Parathyroid adenoma (tissue), 2 donors: ENCODE data around the gene WFDC2.

Source experiments
- H2AFZ ChIP-seq: fragments of 300-600 bp; sonication (generic); one replicate; pipeline ENCODE4 v1.7.0; 2017; ENCODE audit warnings: antibody characterized with exemption, mild to moderate bottlenecking
- H3K27ac ChIP-seq: fragments of 300-600 bp; sonication (generic); one replicate; pipeline ENCODE4 v1.7.0; 2017
- H3K27me3 ChIP-seq: fragments of 300-600 bp; sonication (generic); one replicate; pipeline ENCODE4 v1.7.0; 2017; ENCODE audit warnings: low read length; ENCODE audit not compliant: control insufficient read depth, insufficient read depth
- H3K36me3 ChIP-seq: fragments of 300-600 bp; sonication (generic); one replicate; pipeline ENCODE4 v1.7.0; 2017; ENCODE audit warnings: low read length; ENCODE audit not compliant: control insufficient read depth, insufficient read depth
- H3K4me1 ChIP-seq: fragments of 300-600 bp; sonication (generic); one replicate; pipeline ENCODE4 v1.7.0; 2017; ENCODE audit warnings: control low read depth
- H3K4me2 ChIP-seq: fragments of 300-600 bp; sonication (generic); one replicate; pipeline ENCODE4 v1.7.0; 2017; ENCODE audit warnings: low read length
- H3K4me3 ChIP-seq: fragments of 300-600 bp; sonication (generic); one replicate; pipeline ENCODE4 v1.7.0; 2017; ENCODE audit warnings: low read depth, low read length
- H3K79me2 ChIP-seq: fragments of 300-600 bp; sonication (generic); one replicate; pipeline ENCODE4 v1.7.0; 2017; ENCODE audit warnings: control low read depth
- H3K9ac ChIP-seq: fragments of 300-600 bp; sonication (generic); one replicate; pipeline ENCODE4 v1.7.0; 2017; ENCODE audit warnings: mild to moderate bottlenecking
- H3K9me3 ChIP-seq: fragments of 300-600 bp; sonication (generic); one replicate; pipeline ENCODE4 v1.7.0; 2017; ENCODE audit warnings: low read length; ENCODE audit not compliant: control insufficient read depth
- TF ChIP-seq, protein P1 (sequence below): fragments of 300-600 bp; sonication (generic); IDR thresholded peaks from one replicate; pipeline ENCODE4 v1.7.0; 2017; ENCODE audit warnings: antibody characterized with exemption, mild to moderate bottlenecking
- donor health status: primary hyperparathyroidism.

WFDC2 gene

DNA sequence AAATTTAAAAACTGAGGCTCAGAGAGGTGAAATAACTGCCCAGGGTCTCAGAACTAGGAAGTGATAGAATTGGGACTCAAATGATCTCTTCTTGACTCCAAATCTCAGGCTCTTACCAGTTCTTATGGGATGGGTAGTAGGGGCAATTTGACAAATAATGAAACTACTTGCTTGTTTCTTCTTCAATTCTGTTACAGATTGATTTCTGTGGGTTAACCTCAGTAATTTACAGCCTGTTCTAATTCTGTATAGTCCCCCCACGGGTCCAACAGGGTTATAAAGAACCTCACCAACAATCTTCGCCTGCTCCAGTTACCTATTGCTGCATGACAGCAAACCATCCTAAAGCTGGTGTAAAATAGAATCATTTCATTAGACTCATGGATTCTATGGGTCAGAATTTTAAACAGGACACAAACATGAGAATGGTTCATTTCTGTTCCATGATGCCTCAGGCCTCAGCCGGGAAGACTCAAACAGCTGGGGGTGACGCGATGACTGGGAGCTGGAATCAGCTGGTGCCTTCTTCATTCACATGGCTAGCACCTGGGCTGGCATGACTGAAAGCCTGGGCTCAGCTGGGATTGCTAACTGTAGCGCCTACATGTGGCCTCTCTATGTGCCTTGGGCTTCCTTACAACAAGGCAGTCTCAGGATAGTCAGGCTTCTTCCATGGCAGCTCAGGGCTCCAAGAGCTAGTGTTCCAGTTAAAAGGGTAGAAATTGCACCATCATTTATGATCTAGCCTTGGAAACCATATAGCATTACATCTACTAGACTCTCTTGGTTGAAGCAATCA lies 6.6 kb upstream of the WFDC2 start:
- Histone ChIP-seq H3K36me3 (no peaks in the 10 kb centered on the region), H3K27me3 (no peaks in the 10 kb centered on the region), H2AFZ (no peak overlapping the region), H3K27ac (no peak overlapping the region), H3K9me3 (no peaks in the 10 kb centered on the region), H3K4me3 (no peak overlapping the region), H3K4me1 (no peaks in the 10 kb centered on the region), H3K9ac (no peak overlapping the region), H3K79me2 (no peaks in the 10 kb centered on the region), H3K4me2 (no peak overlapping the region)
- TF ChIP-seq, protein P1, sequence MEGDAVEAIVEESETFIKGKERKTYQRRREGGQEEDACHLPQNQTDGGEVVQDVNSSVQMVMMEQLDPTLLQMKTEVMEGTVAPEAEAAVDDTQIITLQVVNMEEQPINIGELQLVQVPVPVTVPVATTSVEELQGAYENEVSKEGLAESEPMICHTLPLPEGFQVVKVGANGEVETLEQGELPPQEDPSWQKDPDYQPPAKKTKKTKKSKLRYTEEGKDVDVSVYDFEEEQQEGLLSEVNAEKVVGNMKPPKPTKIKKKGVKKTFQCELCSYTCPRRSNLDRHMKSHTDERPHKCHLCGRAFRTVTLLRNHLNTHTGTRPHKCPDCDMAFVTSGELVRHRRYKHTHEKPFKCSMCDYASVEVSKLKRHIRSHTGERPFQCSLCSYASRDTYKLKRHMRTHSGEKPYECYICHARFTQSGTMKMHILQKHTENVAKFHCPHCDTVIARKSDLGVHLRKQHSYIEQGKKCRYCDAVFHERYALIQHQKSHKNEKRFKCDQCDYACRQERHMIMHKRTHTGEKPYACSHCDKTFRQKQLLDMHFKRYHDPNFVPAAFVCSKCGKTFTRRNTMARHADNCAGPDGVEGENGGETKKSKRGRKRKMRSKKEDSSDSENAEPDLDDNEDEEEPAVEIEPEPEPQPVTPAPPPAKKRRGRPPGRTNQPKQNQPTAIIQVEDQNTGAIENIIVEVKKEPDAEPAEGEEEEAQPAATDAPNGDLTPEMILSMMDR = no peak

DNA sequence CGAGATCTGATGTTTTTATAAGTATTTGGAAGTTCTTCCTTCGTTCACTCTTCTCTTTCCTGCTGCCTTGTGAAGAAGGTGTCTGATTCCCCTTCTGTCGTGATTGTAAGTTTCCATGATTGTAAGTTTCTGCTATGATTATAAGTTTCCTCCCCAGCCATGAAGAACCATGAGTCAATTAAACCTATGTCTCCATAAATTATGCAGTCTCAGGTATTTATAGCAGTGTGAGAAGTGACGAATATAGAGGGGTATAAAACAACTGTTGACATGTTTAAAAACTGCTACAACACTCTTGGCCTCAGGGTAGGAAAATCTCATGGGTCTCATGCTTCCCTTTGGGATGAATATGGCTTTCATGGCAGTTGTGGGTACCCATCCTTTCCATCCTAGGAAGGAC lies 5.8 kb upstream of the WFDC2 start:
- H3K36me3 ChIP-seq = no peaks in the 10 kb centered on the region
- H3K27me3 ChIP-seq = no peaks in the 10 kb centered on the region
- H3K79me2 ChIP-seq = no peaks in the 10 kb centered on the region
- no peak overlapping the region for H3K9ac ChIP-seq
- H3K4me1 ChIP-seq = no peaks in the 10 kb centered on the region
- no peak overlapping the region for H3K4me2 ChIP-seq
- no peak overlapping the region for H2AFZ ChIP-seq
- TF ChIP-seq, protein P1 = no peak
- no peak overlapping the region for H3K4me3 ChIP-seq
- no peak overlapping the region for H3K27ac ChIP-seq
- no peaks in the 10 kb centered on the region for H3K9me3 ChIP-seq

DNA sequence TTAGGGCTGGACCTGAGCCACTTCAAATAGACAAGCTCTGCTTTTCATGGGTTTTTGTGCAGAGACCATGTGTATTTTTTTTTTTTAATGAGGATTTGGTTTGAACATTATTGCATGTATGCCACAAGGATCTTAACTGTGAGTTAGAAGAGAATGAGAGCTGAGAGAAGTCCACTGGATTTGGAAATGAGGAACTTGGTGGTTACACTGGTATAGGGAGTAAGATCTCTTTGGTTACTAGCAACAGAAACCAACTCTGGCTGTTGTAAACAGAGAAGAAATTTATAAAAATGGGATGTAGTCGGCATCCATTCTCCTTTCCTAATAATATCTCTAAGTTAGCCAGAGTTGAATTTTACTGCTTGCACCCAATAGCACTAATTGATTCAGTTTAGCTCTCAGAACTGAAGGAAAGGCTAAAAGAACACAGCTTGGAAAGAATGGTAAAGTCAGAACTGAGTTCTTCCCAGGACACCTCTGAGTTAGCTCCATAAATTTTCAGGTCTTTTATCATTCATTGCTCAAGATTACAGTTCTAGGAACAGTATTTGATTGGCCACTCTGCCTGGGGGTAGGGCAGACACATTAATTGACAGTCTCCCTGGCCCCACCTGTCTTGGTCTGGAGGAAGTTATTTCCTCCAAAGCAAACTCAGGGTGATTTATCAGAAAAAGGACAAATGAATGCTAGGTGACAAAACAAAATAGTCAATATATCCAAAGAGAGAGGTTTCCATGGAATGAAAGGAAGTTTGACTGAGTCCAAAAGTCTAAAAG lies 3.9 kb upstream of the WFDC2 start:
- H3K4me3 ChIP-seq = no peak overlapping the region
- no peaks in the 10 kb centered on the region for H3K9me3 ChIP-seq
- H3K4me2 ChIP-seq = no peak overlapping the region
- H3K36me3 ChIP-seq = no peaks in the 10 kb centered on the region
- H2AFZ ChIP-seq = no peak overlapping the region
- TF ChIP-seq, protein P1 = no peak
- no peak overlapping the region for H3K27ac ChIP-seq
- H3K4me1 ChIP-seq = no peaks in the 10 kb centered on the region
- no peak overlapping the region for H3K9ac ChIP-seq
- H3K79me2 ChIP-seq = no peaks in the 10 kb centered on the region
- no peaks in the 10 kb centered on the region for H3K27me3 ChIP-seq

DNA sequence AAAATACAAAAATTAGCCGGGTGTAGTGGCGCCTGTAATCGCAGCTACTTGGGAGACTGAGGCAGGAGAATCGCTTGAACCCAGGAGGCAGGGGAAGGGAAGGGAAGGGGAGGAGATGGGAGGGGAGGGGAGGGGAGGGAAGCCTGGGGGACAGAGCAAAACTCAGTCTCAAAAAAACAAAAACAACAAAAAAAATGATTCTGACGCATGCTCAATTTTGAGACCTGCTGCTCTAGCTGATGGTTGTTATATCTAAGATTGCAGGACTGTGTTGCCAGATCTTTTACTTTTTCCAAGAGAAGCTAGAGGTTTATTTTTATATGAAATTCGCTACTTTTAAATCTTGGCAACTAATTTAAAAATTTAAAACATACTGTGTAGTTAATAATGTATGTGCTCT lies 2.4 kb upstream of the WFDC2 start:
- H2AFZ ChIP-seq = no peak overlapping the region
- H3K4me2 ChIP-seq = no peak overlapping the region
- H3K27me3 ChIP-seq = no peaks in the 10 kb centered on the region
- no peaks in the 10 kb centered on the region for H3K79me2 ChIP-seq
- TF ChIP-seq, protein P1 = no peak
- H3K36me3 ChIP-seq = no peaks in the 10 kb centered on the region
- H3K4me3 ChIP-seq = no peak overlapping the region
- H3K27ac ChIP-seq = no peak overlapping the region
- H3K9ac ChIP-seq = no peak overlapping the region
- no peaks in the 10 kb centered on the region for H3K9me3 ChIP-seq
- no peaks in the 10 kb centered on the region for H3K4me1 ChIP-seq
